ACC112 (cell line): ENCODE data around the gene PRKG1.

Source experiments
- H2AFZ ChIP-seq: fragments of 200-600 bp; sonication (generic); one replicate; pipeline ENCODE4 v1.6.0; 2017; ENCODE audit warnings: antibody characterized with exemption, low read length; ENCODE audit not compliant: unreplicated experiment
- H3K27ac ChIP-seq: fragments of 200-600 bp; sonication (generic); 2 replicates; pipeline ENCODE4 v1.5.1; 2014; ENCODE audit warnings: low read depth, mild to moderate bottlenecking, antibody characterized with exemption, low read length, moderate library complexity
- H3K27me3 ChIP-seq: fragments of 200-600 bp; sonication (generic); 2 replicates; pipeline ENCODE4 v1.6.1; 2014; ENCODE audit warnings: mild to moderate bottlenecking, antibody characterized with exemption, low read length, moderate library complexity, mixed read lengths; ENCODE audit not compliant: insufficient read depth
- H3K36me3 ChIP-seq: fragments of 200-600 bp; sonication (generic); 2 replicates; pipeline ENCODE4 v1.6.1; 2016; ENCODE audit warnings: mild to moderate bottlenecking, antibody characterized with exemption, low read length, moderate library complexity, mixed read lengths; ENCODE audit not compliant: insufficient read depth
- H3K4me1 ChIP-seq: fragments of 200-600 bp; sonication (generic); one replicate; pipeline ENCODE4 v1.6.1; 2016; ENCODE audit warnings: low read length, mixed read lengths; ENCODE audit not compliant: insufficient read depth, unreplicated experiment, control insufficient read depth
- H3K4me3 ChIP-seq: fragments of 200-600 bp; sonication (generic); 2 replicates; pipeline ENCODE4 v1.5.1; 2014; ENCODE audit warnings: mild to moderate bottlenecking, low read depth, low read length
- H3K79me2 ChIP-seq: fragments of 200-600 bp; sonication (generic); one replicate; pipeline ENCODE4 v1.6.0; 2016; ENCODE audit warnings: low read length; ENCODE audit not compliant: control insufficient read depth, unreplicated experiment, insufficient read depth

PRKG1 gene

GRCh38 chr10:51224671-51225161 lies 150.4 kb downstream of the PRKG1 start:
- H3K4me1 ChIP-seq: peaks cover 9% of the 10 kb centered on the region

GRCh38 chr10:51227897-51228713 lies 153.8 kb downstream of the PRKG1 start:
- Histone ChIP-seq H3K4me1 (peaks cover 9% of the 10 kb centered on the region), H3K4me3 (no peak overlapping the region), H3K79me2 (no peaks in the 10 kb centered on the region), H3K36me3 (no peaks in the 10 kb centered on the region), H2AFZ (no peak overlapping the region), H3K27me3 (no peaks in the 10 kb centered on the region), H3K27ac (no peak overlapping the region)

More at GRCh38 chr10:51224671-51225161, 150.4 kb downstream of the PRKG1 start:
- Histone ChIP-seq H3K79me2 (no peaks in the 10 kb centered on the region), H3K4me3 (peak overlapping the region; percentile 61), H3K27me3 (no peaks in the 10 kb centered on the region), H3K36me3 (no peaks in the 10 kb centered on the region), H2AFZ (peak overlapping the region; percentile 65), H3K27ac (peak overlapping the region; percentile 37)

GRCh38 chr10:51228714-51229100 lies 154.4 kb downstream of the PRKG1 start:
- Histone ChIP-seq H3K4me3 (no peak overlapping the region), H2AFZ (no peak overlapping the region), H3K4me1 (peaks cover 9% of the 10 kb centered on the region), H3K27me3 (no peaks in the 10 kb centered on the region), H3K79me2 (no peaks in the 10 kb centered on the region), H3K27ac (no peak overlapping the region), H3K36me3 (no peaks in the 10 kb centered on the region)

- Histone ChIP-seq H2AFZ (no peak overlapping the region), H3K4me1 (no peaks in the 10 kb centered on the region), H3K27me3 (no peaks in the 10 kb centered on the region), H3K79me2 (no peaks in the 10 kb centered on the region), H3K27ac (no peak overlapping the region), H3K4me3 (no peak overlapping the region), H3K36me3 (no peaks in the 10 kb centered on the region)
Observed at GRCh38 chr10:51230887-51231585, 156.7 kb downstream of the PRKG1 start.

- no peak overlapping the region for H3K4me3 ChIP-seq
- no peaks in the 10 kb centered on the region for H3K4me1 ChIP-seq
- no peaks in the 10 kb centered on the region for H3K79me2 ChIP-seq
- no peaks in the 10 kb centered on the region for H3K27me3 ChIP-seq
- H2AFZ ChIP-seq: no peak overlapping the region
- H3K27ac ChIP-seq: no peak overlapping the region
- no peaks in the 10 kb centered on the region for H3K36me3 ChIP-seq
Observed at GRCh38 chr10:51231754-51232153, 157.5 kb downstream of the PRKG1 start.

- no peak overlapping the region for H3K4me3 ChIP-seq
- no peak overlapping the region for H3K27ac ChIP-seq
- no peaks in the 10 kb centered on the region for H3K4me1 ChIP-seq
- H2AFZ ChIP-seq: no peak overlapping the region
- no peaks in the 10 kb centered on the region for H3K27me3 ChIP-seq
- H3K36me3 ChIP-seq: no peaks in the 10 kb centered on the region
- no peaks in the 10 kb centered on the region for H3K79me2 ChIP-seq
Observed at GRCh38 chr10:51233337-51234100, 159.2 kb downstream of the PRKG1 start.

- Histone ChIP-seq H3K4me1 (no peaks in the 10 kb centered on the region), H3K27me3 (no peaks in the 10 kb centered on the region), H3K4me3 (no peak overlapping the region), H3K36me3 (no peaks in the 10 kb centered on the region), H3K27ac (no peak overlapping the region), H3K79me2 (no peaks in the 10 kb centered on the region), H2AFZ (no peak overlapping the region)
Observed at GRCh38 chr10:51235865-51236264, 161.6 kb downstream of the PRKG1 start.

- H3K4me1 ChIP-seq: no peaks in the 10 kb centered on the region
- H3K79me2 ChIP-seq: no peaks in the 10 kb centered on the region
- H2AFZ ChIP-seq: no peak overlapping the region
- no peaks in the 10 kb centered on the region for H3K27me3 ChIP-seq
- no peak overlapping the region for H3K4me3 ChIP-seq
- no peak overlapping the region for H3K27ac ChIP-seq
- no peaks in the 10 kb centered on the region for H3K36me3 ChIP-seq
Observed at GRCh38 chr10:51239006-51239405, 164.7 kb downstream of the PRKG1 start.

- Histone ChIP-seq H3K27ac (no peak overlapping the region), H2AFZ (no peak overlapping the region), H3K36me3 (no peaks in the 10 kb centered on the region), H3K4me3 (no peak overlapping the region), H3K27me3 (no peaks in the 10 kb centered on the region), H3K79me2 (no peaks in the 10 kb centered on the region), H3K4me1 (peaks cover 6% of the 10 kb centered on the region)
Observed at GRCh38 chr10:51241461-51241860, 167.2 kb downstream of the PRKG1 start.

GRCh38 chr10:51242393-51242792 lies 168.1 kb downstream of the PRKG1 start:
- Histone ChIP-seq H3K79me2 (no peaks in the 10 kb centered on the region), H3K36me3 (no peaks in the 10 kb centered on the region), H3K4me1 (peaks cover 6% of the 10 kb centered on the region), H3K27me3 (no peaks in the 10 kb centered on the region), H3K27ac (no peak overlapping the region), H2AFZ (no peak overlapping the region), H3K4me3 (no peak overlapping the region)
